Gastroesophageal sphincter (tissue), 4 donors: ENCODE measurements around the gene GATA3. TPM values are rescaled to one million over a fixed set of nuclear protein-coding genes. Genes with fewer than 3 reads are reported as not detected.

Source experiments
- ATAC-seq: fragments of 150-250 bp; one replicate; pipeline ENCODE4 v1.9.1; 2016; ENCODE audit warnings: mild to moderate bottlenecking, moderate library complexity
- H3K27ac ChIP-seq, 4 donors: fragments of 200-600 bp; sonication (generic) in 3 of 4; 1 replicate in 3 of 4; 2 replicates in 1 of 4; pipeline ENCODE4 v1.5.1; 2016 to 2019
- H3K27me3 ChIP-seq: fragments of 200-600 bp; sonication (generic); one replicate; pipeline ENCODE4 v1.5.1; 2019
- H3K36me3 ChIP-seq, 2 donors: fragments of 200-600 bp; sonication (generic); one replicate each; pipeline ENCODE4 v1.5.1; 2019; ENCODE audit warnings: control low read depth in 1 of 2
- H3K4me1 ChIP-seq, 3 donors: fragments of 200-600 bp; sonication (generic); 1 replicate in 2 of 3; 2 replicates in 1 of 3; pipeline ENCODE4 v1.5.1; 2016 to 2019; ENCODE audit warnings: control low read depth in 2 of 3
- H3K4me3 ChIP-seq, 2 donors: fragments of 200-600 bp; sonication (generic); one replicate each; pipeline ENCODE4 v1.5.1; 2019; ENCODE audit warnings: mild to moderate bottlenecking in 1 of 2, moderate library complexity in 1 of 2
- H3K9me3 ChIP-seq, 3 donors: fragments of 200-600 bp; sonication (generic); one replicate each; pipeline ENCODE4 v1.5.1; 2017 to 2019; ENCODE audit warnings: control low read depth in 2 of 3
- CTCF ChIP-seq, 4 experiments: fragments of 200-600 bp in 2 of 4; fragments of 450-650 bp in 2 of 4; sonication (generic) in 1 of 4; IDR thresholded peaks; one replicate each; pipeline ENCODE4 v1.5.1; 2017 to 2019; ENCODE audit warnings: antibody characterized with exemption in 4 of 4, mild to moderate bottlenecking in 2 of 4, moderate library complexity in 2 of 4
- EP300 ChIP-seq: sonication (generic); formaldehyde crosslinking; IDR thresholded peaks from one replicate; pipeline ENCODE4 v1.6.1; 2017; ENCODE audit warnings: antibody characterized with exemption, mild to moderate bottlenecking
- POLR2A ChIP-seq, 2 donors: fragments of 450-650 bp; IDR thresholded peaks; one replicate each; pipeline ENCODE4 v1.6.1; 2017; ENCODE audit warnings: antibody characterized with exemption in 2 of 2, mild to moderate bottlenecking in 2 of 2, moderate library complexity in 1 of 2
- POLR2AphosphoS5 ChIP-seq: sonication (generic); formaldehyde crosslinking; IDR thresholded peaks from one replicate; pipeline ENCODE4 v1.6.1; 2017; ENCODE audit warnings: antibody characterized with exemption
- WGBS, 2 donors: methylation state at CpG; one replicate each; pipeline ENCODE4 v1.1.5; 2018; ENCODE audit warnings: low coverage in 1 of 2; 5-methylcytosine and 5-hydroxymethylcytosine counted together
- total RNA-seq, 4 donors: library from RNA; depleted of rRNA; stranded (reverse); fragments of >200 nt; gene quantifications; one replicate each; pipeline ENCODE4 v1.1.0, GENCODE V29; 2016

The GATA3 gene
- total RNA-seq, 4 donors from 2014 or later: 0.35 TPM; not detected in 3

- TF ChIP-seq POLR2A (IDR thresholded peaks at IDR 0.05): no peak
- TF ChIP-seq EP300: no peak
- H3K27ac ChIP-seq: no peak overlapping the region
- 0 to 2% methylated on average over 8 to 11 of the region's 25 CpGs for WGBS, 2 donors
Measured at GRCh38 chr10:8054244-8054493, 319 bp upstream of the GATA3 start.

GRCh38 chr10:8055420-8056349 is 1.2 kb downstream of the GATA3 start:
- ATAC-seq: peak; percentile 5
- Histone ChIP-seq H3K9me3 (no peaks in the 10 kb centered on the region), H3K4me3 (peak overlapping the region in 1 of 2 donors; percentile 51), H3K27me3 (peaks cover 98% of the 10 kb centered on the region), H3K4me1 (peaks cover 0 to 55% (median 32%) of the 10 kb centered on the region in 3 donors), H3K27ac (peak overlapping the region in 1 of 4 donors; percentile 28), H3K36me3 (no peaks in the 10 kb centered on the region)
- WGBS, 2 donors: 0 to 11% methylated on average over 1 to 6 of the region's 85 CpGs
- TF ChIP-seq EP300 (no peak), CTCF (IDR thresholded peaks at IDR 0.05) (no peak), POLR2A (IDR thresholded peaks at IDR 0.05) (no peak), POLR2AphosphoS5 (no peak)

More at GRCh38 chr10:8054244-8054493, 319 bp upstream of the GATA3 start:
- no peak for ATAC-seq
- H3K9me3 ChIP-seq: no peaks in the 10 kb centered on the region
- peak overlapping the region; percentile 22 to 51 for H3K4me3 ChIP-seq
- peaks cover 98% of the 10 kb centered on the region for H3K27me3 ChIP-seq
- H3K4me1 ChIP-seq: peaks cover 0 to 70% (median 46%) of the 10 kb centered on the region in 3 donors
- H3K36me3 ChIP-seq: no peaks in the 10 kb centered on the region

- WGBS, 2 donors: 60 to 82% methylated on average over 1 to 3 of the region's 6 CpGs
- TF ChIP-seq POLR2AphosphoS5 (no peak), EP300 (no peak), CTCF (IDR thresholded peaks at IDR 0.05) (no peak), POLR2A (IDR thresholded peaks at IDR 0.05) (no peak)
- Histone ChIP-seq H3K27ac (no peak overlapping the region), H3K4me1 (peaks cover 0 to 48% (median 26%) of the 10 kb centered on the region in 3 donors), H3K27me3 (peaks cover 98% of the 10 kb centered on the region), H3K4me3 (peak overlapping the region in 1 of 2 donors; percentile 51), H3K36me3 (no peaks in the 10 kb centered on the region), H3K9me3 (no peaks in the 10 kb centered on the region)
- ATAC-seq: no peak
Measured at GRCh38 chr10:8056378-8056777, 1.9 kb downstream of the GATA3 start.

- no peak overlapping the region for H3K4me3 ChIP-seq
- TF ChIP-seq POLR2A (IDR thresholded peaks at IDR 0.05): no peak
- no peak overlapping the region for H3K27ac ChIP-seq
- H3K36me3 ChIP-seq: no peaks in the 10 kb centered on the region
- H3K4me1 ChIP-seq: peaks cover 0 to 43% (median 21%) of the 10 kb centered on the region in 3 donors
- H3K27me3 ChIP-seq: peaks cover 98% of the 10 kb centered on the region
- WGBS, 2 donors: 56 to 70% methylated on average over 12 to 13 of the region's 13 CpGs
- no peaks in the 10 kb centered on the region for H3K9me3 ChIP-seq
- no peak for ATAC-seq
Measured at GRCh38 chr10:8056871-8057331, 2.4 kb downstream of the GATA3 start.

GRCh38 chr10:8057636-8058273 is 3.3 kb downstream of the GATA3 start:
- 83 to 96% methylated on average over 2 to 4 of the region's 15 CpGs for WGBS, 2 donors
- Histone ChIP-seq H3K9me3 (no peaks in the 10 kb centered on the region), H3K4me3 (no peak overlapping the region), H3K4me1 (peaks cover 0 to 34% (median 16%) of the 10 kb centered on the region in 3 donors), H3K27ac (no peak overlapping the region), H3K36me3 (no peaks in the 10 kb centered on the region), H3K27me3 (peaks cover 98% of the 10 kb centered on the region)
- no peak for ATAC-seq
- TF ChIP-seq POLR2AphosphoS5 (no peak), EP300 (no peak), CTCF (IDR thresholded peaks at IDR 0.05) (no peak), POLR2A (IDR thresholded peaks at IDR 0.05) (no peak)
